Measurements from ENCODE around the gene GFOD1. TPM values are rescaled to one million over a fixed set of nuclear protein-coding genes. Genes with fewer than 3 reads are reported as not detected.

The GFOD1 gene
- total and polyA plus RNA-seq, 2 of the 4 experiments (the other 2 are of a cell fraction), result 1.8 to 3.4 TPM

GRCh38 chr6:13370623-13371022 is 116.8 kb downstream of the GFOD1 start:
- peaks cover 4% of the 10 kb centered on the region; the same call in 1 of the 2 replicates for H3K4me1 ChIP-seq (ENCODE audit: control insufficient read depth, insufficient read depth, low read length)
- H2AFZ ChIP-seq (replicated peaks; ENCODE audit: low read length, poor library complexity), result no peak overlapping the region
- H2AK5ac ChIP-seq (ENCODE audit: low read depth, low read length), result no peak overlapping the region
- no peak overlapping the region for H3K14ac ChIP-seq (replicated peaks; ENCODE audit: low read depth, low read length)
- H2BK15ac ChIP-seq (ENCODE audit: low read depth, low read length), result no peak overlapping the region
- H3K9me3 ChIP-seq (ENCODE audit: control insufficient read depth, insufficient read depth, low read length), result no peaks in the 10 kb centered on the region
- ChIA-PET CTCF (interaction anchor here (0.9 kb wide), 1 partner anchor 13 kb away, joined by 4 read pairs; no protein-coding TSS in a partner anchor), POLR2A (ENCODE audit: unreplicated experiment) (no interaction called here)
- no peak for ATAC-seq (ENCODE audit: low read depth)
- no peaks in the 10 kb centered on the region for H3K27me3 ChIP-seq (ENCODE audit: control insufficient read depth, insufficient read depth, low read length)
- no peaks in the 10 kb centered on the region for H4K20me1 ChIP-seq (ENCODE audit: insufficient read depth, low read length)
- H4K8ac ChIP-seq (ENCODE audit: low read depth in 2 of 2, low read length in 2 of 2), result no peak overlapping the region
- no peak overlapping the region for H4K5ac ChIP-seq (ENCODE audit: low read depth, low read length)
- H3K18ac ChIP-seq (ENCODE audit: low read depth, low read length), result no peak overlapping the region
- H3K4ac ChIP-seq (ENCODE audit: low read depth, low read length), result no peak overlapping the region
- no peak overlapping the region for H3K23ac ChIP-seq (ENCODE audit: low read depth, low read length)
- 100% methylated on average over 1 of the region's 5 CpGs; no CpG with 5 or more reads in 1 of the 2 experiments for WGBS, 2 experiments (ENCODE audit: extremely low coverage in 2 of 2, insufficient read length in 1 of 2)
- no peak overlapping the region for H2BK120ac ChIP-seq (ENCODE audit: low read depth, low read length)
- no peak overlapping the region for H3K27ac ChIP-seq (ENCODE audit: insufficient read depth, low read length)
- no peaks in the 10 kb centered on the region for H3K36me3 ChIP-seq (ENCODE audit: control insufficient read depth, insufficient read depth, low read length)
- H2BK5ac ChIP-seq (ENCODE audit: low read depth, low read length, poor library complexity, severe bottlenecking), result no peak overlapping the region
- DNase-seq, result no peak
- peaks cover 4% of the 10 kb centered on the region; the same call in 1 of the 2 replicates for H3K9me1 ChIP-seq (ENCODE audit: insufficient read depth, low read length)
- intact Hi-C loops (cut with micrococcal nuclease), result no loop called here
- H3K4me2 ChIP-seq (ENCODE audit: low read depth, low read length), result no peak overlapping the region
- TF ChIP-seq CTCF (conservative IDR thresholded peaks at IDR 0.05; ENCODE audit: low read depth, low read length) (no peak), RCOR1 (IDR thresholded peaks at IDR 0.05; ENCODE audit: insufficient replicate concordance, low read length) (no peak), MAFK (IDR thresholded peaks at IDR 0.05; ENCODE audit: low read depth, low read length) (no peak), USF2 (IDR thresholded peaks at IDR 0.05; ENCODE audit: low read depth, low read length) (no peak), SMC3 (IDR thresholded peaks at IDR 0.05; ENCODE audit: low read depth, low read length) (no peak), NFE2L2 (IDR thresholded peaks at IDR 0.05; ENCODE audit: low read depth, low read length) (no peak), MAZ (IDR thresholded peaks at IDR 0.05; ENCODE audit: borderline replicate concordance, low read depth, low read length) (no peak), RFX5 (IDR thresholded peaks at IDR 0.05; ENCODE audit: low read depth, low read length) (no peak), CEBPB (IDR thresholded peaks at IDR 0.05; ENCODE audit: low read depth, low read length) (no peak), POLR2A (IDR thresholded peaks at IDR 0.05; ENCODE audit: low read depth, low read length) (no peak), FOS (IDR thresholded peaks at IDR 0.05; ENCODE audit: low read depth, low read length) (no peak), BHLHE40 (IDR thresholded peaks at IDR 0.05; ENCODE audit: low read depth, low read length) (no peak), CHD1 (IDR thresholded peaks at IDR 0.05; ENCODE audit: low read depth, low read length) (no peak), RAD21 (IDR thresholded peaks at IDR 0.05; ENCODE audit: low read length) (no peak), ELK1 (IDR thresholded peaks at IDR 0.05; ENCODE audit: borderline replicate concordance, low read depth, low read length) (no peak), MXI1 (IDR thresholded peaks at IDR 0.05; ENCODE audit: borderline replicate concordance, low read depth, low read length) (no peak)
- H3K79me1 ChIP-seq (ENCODE audit: low read depth in 1 of 2, low read length in 2 of 2), result peaks cover 0 to 2% of the 10 kb centered on the region in 2 experiments; a peak in 2 of 4 replicates
- H2BK20ac ChIP-seq (ENCODE audit: low read depth, low read length), result no peak overlapping the region
- no TSS peak for BruUV-seq (replicated peaks)
- H3K9ac ChIP-seq (ENCODE audit: low read depth, low read length), result no peak overlapping the region
- H2AK9ac ChIP-seq (replicated peaks; ENCODE audit: low read depth, low read length, poor library complexity), result no peak overlapping the region
- H3K56ac ChIP-seq (ENCODE audit: extremely low read depth, insufficient read depth, low read length), result no peak overlapping the region
- in situ Hi-C loops (cut with MboI; ENCODE audit: low sequenced_read_pairs), result no loop called here
- H4K91ac ChIP-seq (ENCODE audit: insufficient read depth, low read depth, low read length), result no peak overlapping the region
- no peak overlapping the region for H3K4me3 ChIP-seq (ENCODE audit: insufficient read depth, low read depth, low read length)
- dilution Hi-C loops (cut with HindIII; ENCODE audit: low sequenced_read_pairs, unreplicated experiment), result no loop called here
